Middle frontal gyrus (tissue), 1 donor: ENCODE measurements around the gene CNIH2.
A peak's percentile ranks its signal among the peaks of the same experiment; 100 is the strongest.
"Not testable (repeated sequence)": the region's sequence is repeated elsewhere in the genome, so short reads cannot be mapped to it uniquely, and the experiment has no call there.

ENCODE experiments used
- DNase-seq: peaks from one replicate; pipeline ENCODE4 v3.0.0-alpha.2; 2015; ENCODE audit warnings: low spot score; ENCODE audit errors: extremely low spot score

Gene CNIH2

DNA sequence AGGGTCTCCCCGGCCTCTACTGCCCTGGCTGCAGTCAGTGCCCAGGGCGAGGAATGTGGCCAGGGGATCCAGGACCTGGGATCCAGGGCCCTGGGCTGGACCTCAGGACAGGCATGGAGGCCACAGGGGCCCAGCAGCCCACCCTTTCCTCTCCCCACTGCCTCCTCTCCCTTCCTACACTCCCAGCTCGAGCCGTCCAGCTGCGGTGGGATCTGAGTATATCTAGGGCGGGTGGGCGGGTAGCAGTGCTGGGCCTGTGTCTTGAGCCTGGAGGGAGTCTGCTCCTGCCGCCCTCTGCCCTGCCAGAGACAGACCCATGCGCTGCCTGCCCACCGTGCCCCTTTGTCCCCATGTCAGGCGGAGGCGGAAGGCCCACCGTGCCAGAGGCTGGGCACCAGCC lies 1.4 kb upstream of the CNIH2 start:
- not testable (repeated sequence) for DNase-seq

DNA sequence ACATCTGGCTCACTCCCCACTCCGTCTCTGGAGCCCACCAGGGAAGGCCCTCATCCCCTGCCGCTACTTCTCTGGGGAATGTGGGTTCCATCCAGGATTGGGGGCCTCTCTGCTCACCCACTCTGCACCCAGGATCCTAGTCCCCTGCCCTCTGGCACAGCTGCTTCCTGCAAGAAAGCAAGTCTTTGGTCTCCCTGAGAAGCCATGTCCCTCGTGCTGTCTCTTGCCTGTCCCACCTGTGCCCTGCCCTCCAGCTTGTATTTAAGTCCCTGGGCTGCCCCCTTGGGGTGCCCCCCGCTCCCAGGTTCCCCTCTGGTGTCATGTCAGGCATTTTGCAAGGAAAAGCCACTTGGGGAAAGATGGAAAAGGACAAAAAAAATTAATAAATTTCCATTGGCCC lies 911 bp upstream of the CNIH2 start:
- not testable (repeated sequence) for DNase-seq

DNA sequence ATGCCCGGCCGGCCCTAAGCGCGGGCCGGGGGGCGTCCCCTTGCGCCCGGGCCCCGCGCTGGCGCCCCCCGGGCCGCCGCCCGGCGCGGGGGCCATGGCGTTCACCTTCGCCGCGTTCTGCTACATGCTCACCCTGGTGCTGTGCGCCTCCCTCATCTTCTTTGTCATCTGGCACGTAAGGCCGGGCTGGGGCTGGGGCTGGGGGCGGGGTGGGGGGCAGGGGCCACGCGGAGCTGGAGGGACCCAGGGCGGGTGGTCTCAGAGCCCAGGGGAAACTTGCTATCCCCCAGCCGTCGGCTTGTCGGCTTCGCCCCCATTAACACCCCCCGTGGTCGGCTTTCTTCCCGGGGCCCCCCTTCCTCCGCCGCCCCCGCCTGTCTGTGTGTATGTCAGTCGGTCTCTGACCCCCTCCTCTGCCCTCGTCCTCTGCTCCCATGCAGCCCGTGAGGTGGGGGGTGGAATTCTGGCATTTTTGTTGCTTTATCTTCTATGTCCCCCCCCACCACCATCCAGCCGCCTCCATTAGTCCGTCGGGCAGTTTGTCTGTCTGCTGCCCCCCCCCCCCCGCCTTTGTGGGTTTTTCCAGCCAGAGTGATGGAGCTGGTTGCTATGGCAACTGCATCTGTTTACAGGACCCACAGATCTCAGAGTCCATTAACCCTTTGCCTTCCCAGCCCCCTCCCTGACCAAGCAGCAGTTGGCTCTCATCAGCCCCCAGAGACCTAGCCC lies 552 bp downstream of the CNIH2 start:
- DNase-seq = no peak

DNA sequence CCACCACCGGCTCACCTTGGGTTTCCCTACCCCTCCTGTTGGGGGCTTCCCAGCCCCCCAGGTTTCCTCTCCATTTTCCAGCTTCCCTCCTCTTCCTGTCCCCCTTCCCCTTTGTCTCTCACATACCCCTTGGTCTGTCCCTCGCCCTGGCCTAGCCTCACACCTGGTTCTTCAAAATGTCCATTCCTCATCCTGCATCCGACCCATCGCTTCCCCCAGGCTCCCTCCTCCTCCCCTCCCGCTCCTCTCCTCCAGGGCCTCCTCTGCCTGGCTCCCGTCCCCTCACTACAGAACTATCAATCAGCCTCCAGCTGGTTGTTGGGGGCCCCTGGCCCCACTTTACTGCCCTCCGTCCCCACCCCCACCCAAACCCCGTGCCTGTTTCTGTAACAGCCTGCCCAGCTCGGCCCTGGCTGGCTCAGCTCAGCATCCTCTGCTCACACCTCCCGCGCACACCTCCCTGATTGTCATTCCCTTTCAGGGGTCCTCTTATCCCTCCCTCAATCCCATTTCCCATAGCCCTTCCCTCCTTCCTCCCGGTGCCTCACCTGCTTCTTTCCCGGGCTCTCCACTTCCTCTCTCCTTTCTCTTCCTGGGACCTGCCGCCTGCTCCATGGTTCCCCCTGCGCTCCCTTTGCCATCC lies 1.2 kb downstream of the CNIH2 start:
- no peak for DNase-seq

DNA sequence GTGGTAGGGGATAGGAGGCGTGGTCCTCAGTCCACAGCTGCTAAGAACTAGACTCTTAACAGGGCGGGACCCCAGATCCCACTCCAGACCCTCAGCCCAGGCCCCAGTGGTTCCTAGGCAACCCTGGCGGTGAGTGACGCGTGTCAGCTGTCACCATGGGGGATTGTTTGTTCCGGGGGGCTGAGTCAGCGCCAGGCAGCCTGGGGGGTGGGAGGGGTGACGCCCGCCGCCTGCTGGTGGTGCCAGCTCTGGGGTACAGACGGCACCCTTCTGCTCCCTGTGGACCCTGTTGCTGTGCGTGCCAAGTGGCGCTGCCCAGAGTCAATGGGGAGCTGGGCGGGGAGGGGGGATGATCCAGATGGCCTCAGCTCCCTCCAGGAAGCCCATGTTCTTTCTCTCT lies 2.5 kb downstream of the CNIH2 start:
- no peak for DNase-seq

DNA sequence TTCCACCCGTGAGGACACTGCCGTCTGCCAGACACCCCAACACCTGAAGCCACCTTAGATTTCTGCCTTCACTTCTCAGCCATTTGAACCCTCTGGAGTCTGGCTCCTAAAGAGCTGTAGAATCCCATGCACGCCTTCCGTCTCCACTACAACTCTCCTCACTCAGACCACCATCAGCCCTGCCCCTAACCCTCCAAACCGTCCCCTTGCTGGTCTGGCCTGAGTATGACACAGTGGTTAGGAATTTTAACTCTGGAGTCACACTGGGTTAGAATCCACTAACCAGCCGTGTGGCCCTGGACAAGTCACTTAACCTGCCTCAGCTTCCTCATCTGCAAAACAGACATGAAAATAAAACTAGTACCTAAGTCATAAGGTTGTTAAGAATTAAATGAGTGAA lies 3.0 kb downstream of the CNIH2 start:
- no peak for DNase-seq

DNA sequence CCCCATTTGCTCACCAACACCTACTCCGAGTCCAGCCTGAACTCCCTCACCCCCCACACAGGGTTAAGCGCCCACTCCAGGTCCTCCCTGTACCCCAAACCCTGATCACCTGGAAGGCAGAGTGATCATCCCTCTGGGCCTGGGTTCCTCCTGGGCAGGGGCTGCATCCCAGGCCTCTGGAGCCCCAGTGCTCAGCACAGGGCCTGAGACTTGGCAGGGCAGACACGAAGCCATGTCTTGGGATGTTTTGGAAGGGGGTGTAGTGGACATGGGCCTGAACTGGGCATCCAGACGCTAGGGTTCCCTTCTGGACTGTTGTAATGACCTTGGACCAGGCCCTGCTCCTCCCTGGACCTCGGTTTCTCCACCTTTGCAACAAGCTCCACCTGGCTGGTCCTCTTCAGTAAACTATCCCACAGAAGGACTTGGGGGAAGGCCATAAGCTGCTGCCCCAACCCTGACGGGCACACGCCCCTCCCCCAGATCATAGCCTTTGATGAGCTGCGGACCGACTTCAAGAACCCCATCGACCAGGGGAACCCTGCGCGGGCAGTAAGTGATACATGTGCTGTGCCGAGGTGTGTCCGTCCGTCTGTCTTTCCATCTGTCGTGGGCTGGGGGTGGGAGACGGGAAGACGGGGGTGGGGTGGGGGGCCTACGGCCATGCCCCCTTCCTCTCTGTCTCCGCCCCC lies 3.9 kb downstream of the CNIH2 start:
- DNase-seq = no peak

DNA sequence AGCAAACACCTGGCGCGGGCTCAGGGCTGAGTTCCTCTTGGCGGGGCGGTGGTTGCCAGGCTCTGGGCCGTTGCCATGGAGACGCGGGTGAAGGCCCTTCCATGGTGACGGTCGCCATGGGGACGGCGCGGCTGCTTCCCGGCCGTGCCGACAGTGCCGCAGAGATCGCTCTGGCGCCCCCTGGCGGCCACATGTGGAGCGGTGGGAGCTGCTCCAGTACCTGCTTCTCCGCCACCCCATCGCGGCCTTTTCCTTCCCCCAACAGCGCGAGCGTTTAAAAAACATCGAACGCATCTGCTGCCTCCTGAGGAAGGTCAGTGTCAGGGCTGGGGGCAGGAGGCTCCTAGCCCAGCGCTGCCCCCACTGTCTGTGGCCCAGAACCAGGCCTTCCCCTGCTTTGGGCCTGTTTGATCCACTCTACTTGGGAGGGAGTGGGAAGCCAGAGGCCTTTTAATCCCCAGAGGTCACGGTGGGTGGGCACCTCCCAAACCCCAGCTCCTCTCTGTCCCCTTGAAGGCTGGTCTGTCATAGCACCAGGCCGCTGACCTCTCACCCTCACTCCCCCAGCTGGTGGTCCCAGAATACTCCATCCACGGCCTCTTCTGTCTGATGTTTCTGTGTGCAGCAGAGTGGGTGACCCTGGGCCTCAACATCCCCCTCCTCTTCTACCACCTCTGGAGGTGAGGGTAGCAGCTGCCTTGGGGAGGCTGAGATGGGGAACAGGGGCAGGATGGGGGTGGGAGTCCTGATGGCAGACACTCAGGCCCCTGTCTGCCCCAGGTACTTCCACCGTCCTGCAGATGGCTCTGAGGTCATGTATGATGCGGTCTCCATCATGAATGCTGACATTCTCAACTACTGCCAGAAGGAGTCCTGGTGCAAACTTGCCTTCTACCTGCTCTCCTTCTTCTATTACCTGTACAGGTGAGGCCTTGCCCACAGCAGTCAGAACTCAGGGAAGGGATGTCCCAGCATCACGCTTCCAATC lies 4.8 kb downstream of the CNIH2 start:
- DNase-seq = peak; percentile 96

DNA sequence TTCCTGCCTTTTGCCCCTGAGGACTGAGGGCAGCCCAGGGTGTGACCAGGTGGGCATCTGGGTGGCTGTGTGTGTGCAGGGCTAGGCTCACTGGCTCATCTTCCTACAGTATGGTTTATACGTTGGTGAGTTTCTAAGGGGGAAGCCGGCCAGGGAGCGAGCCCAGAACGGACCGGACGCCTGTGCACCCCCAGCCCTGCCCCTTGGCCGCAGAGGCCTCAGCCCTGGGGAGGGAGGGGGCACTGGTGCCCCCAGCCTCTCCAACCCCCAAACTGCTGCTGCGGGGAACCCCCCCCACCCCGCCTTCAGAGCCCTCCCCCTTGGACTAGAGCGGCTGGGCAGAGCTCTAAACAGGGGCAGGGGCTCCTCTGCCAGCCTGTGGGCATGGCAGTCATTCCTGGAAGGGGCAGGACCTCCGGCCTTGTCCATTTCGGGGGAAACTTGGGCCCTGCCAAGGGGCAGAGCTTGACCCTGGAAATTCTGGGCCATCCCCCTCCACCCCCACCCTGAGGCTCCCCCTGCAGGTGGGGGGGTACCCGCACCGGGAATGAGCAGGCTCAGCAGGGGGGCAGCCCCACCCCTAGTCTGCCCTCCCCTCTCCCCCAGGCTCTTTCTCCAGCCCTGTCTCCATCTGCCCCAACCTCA lies 5.6 kb downstream of the CNIH2 start:
- no peak for DNase-seq

DNA sequence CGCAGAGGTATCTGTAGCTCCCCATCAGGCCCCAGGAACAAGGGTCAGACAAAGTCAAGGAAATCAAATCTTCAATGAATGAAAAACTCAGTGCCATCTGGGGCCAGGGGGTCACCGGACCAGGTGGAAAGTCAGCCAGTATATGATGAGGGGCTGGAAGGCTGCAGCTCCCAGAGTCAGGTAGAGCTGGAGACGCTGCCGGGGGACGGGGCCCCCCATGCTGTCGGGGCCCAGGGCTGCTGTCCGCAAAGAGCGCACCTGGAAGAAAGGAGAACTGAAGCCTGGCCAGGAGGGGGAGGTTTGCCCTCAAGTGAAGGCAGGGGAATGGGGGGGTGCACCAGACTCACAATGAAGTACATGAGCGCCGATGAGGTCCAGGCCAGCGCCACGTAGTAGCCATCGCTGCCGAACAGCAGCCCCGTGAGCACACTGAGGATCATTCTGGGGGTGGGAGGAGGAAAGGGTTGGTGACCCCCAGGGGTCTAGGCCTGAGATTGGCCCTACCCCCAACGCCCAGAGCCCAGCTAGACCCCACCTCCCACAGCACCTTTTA lies 6.6 kb downstream of the CNIH2 start:
- DNase-seq = no peak

DNA sequence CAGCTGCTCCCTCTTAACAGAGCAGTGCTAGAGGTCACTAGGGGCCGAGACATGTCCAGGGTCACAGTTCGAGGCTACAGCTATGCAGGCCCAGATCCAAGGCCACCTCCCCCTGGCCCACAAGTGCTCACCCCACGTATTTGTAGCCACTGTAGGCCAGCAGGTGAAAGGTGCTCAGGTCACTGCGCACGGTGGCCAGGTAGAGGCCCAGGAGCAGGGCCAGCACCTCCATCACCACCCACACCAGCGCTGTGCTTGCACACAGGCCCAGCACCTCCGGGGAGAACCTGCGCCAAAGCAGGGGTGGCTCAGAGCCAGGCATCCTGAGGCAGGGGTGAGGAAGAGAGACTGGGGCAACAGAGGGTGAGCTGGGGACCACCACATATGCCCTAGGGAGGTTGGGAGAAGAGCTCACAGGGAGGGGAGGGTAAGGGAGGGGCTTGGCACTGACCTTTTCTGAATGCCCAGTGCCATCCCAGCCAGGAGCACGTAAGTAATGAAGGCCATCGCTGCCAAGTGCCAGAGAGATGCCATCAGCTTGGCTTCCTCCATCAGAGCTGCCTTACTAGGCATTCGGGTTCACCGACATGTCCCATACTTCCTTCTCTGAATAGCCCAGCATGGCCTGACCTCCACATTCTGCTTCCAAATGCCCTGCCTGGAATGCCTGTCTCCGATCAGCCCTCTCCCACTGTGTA lies 7.4 kb downstream of the CNIH2 start:
- no peak for DNase-seq

DNA sequence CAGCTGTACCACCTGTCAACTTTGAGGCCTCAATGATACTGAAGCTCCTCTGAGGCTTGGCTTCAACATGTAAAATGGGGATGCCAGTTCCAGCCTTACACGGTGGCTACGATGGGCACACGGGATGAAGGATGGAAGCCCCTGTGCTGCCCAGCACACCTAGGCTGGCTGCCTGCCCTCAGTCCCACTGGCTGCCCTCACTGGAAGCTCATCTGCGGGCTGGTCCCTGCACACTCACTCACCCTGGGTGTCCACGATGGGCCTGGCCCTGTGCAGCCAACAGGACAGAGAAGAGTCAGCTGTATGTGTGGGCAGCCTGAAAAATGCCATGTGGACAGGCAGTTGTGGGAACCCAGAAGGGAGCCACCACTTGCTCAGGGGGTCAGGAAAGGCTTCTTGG lies 8.7 kb downstream of the CNIH2 start:
- no peak for DNase-seq

DNA sequence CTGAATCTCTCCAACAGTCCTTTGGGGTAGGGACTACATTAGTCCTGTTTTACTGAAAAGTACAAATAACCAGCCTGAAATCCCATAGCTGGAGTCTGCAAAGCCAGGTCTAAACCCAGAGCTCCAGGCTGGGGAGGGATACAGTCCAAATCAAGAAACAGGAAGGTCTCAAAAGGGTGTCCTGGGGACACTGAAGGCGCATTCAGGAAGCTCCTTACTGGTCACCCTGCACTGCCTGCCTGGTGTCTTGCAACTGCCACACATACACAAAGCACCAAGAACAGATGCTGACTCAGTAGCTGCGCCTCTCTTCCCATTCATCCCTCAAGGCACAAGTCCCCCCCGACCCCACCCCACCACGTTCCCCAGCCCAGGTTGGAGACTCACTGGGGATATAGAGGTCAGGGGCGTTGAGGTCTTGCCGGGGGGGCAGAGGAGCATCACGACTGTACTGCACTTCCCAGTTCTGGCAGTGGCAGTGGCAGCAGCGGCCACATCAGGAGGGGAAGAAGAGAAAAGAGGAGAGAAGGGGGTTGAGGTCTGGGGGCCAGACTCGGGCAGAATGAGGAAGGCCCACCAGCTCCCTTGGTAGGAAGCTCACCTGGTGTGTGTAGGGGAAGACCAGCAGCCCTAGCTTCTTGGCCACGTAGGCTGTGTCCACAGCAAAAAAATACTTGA lies 9.4 kb downstream of the CNIH2 start:
- no peak for DNase-seq

DNA sequence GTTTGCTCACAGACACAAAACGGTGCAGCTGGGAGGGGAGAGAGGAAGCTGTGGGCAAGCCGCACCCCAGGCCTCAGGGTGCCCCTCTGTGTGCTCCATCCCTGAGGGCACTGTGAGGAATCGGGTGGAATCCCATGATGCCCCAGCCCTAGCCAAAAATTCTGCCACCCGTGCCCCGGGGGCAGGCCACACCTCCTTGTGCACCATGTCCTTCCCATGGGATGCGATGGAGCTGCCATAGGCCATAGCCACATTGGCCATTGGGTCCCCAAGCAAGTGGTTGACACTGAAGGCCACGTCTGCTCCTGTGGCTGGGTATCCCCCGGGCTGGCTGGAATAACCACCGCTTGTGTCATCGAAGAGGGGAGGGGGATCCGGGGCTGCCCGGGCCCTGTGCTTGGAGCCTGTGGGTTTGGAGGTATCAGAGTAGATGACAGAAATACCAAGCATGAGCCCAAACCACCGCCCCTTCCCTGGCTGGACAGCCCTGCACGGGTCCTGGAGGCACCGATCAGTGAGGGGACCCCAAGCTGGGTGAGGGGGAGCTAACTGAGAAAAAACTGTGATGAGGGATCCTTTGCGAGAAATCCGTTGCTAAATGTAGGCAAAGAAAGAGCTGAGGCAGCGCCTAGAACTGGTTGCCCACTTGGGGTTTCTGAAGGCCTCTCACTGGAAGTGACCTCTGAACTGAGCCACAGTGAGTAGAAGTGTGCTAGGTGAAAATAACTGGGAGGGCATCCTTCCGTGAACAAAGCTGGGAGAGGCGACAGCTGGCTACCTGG lies 10.1 kb downstream of the CNIH2 start:
- no peak for DNase-seq

DNA sequence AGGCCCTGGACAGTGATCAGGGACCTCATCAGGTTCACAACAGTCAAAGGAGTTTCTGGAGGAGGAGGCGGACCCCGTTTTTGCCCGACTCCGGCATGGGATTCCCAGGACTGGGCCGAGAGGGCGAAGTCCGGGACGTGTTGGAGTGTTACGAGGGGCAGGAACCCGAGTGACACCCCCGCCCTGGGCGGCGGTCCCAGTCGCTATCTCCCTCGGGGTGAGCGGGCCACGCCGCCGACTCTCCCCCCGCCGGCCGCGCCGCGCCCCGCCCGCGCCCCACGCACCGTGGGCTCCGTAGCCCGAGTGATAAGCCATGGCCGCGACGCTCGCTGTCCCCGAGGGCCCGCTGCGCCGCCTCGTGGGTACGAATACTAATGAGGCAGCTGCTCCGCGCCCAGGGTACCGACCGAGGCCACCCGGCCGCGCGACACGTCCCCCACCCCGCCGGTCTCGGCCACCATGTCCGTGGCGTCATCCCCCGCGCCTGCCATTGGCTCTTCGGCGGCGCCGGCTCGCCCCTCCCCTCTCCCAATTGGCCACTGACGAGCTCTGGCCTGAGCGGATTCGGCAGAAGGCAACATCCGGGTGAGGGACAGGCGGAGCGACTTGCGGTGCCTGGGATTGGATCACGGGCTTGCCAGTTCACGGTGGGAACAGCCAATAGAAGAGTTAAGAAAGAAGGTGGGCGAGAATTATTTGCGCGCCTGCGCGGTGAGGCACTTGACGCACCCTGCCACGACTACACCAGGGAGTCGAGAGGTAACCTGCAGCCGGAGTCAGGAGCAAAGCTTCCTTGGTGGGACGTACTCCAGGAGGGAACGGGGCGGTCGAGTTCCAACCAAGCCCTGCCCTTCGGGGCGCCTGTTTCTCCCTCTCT lies 10.9 kb downstream of the CNIH2 start, which contains the start of gene YIF1A:
Gene YIF1A, minus strand, starts transcription at position 473 of the 877 bp plus-strand sequence. Its CDS starts 158 bp downstream, at position 315.
- DNase-seq = peak; percentile 95

DNA sequence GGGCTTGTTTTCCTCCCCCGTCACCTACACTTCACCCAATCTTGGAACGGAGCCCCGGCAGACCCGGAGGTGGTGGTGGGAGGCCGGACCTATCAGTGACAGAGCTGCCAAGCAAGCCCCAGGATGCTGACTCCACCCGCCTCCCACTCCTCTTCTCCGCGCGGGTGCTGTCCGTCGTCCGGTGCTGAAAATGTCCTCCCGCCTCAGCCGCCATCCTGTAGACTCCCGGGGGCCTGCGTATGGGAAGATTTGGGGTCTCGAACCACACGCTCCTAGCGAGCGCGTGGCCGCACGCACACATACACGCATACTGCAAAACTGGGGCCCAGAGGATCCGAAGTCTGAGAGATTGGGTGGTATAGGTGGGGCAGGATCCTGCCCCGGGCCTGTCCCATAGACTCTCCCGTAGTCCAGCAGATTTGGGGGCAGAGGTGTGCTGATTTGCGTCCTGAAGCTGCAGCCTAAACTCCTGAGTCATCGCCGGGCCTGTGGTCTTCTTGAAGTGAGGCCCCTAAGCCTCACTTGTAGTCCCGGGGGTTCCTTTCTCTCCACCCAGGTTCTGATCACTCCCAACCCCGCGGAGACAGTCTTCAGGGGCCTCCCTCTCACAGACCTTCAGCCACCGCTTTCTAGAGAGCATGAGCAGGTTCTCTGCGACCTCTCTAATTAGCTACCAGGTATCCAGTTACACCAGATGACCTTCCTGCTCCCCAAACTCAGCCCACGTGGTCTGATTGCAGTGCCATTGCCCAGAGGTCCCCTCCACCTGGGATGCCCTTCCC lies 11.8 kb downstream of the CNIH2 start:
- peak; percentile 24 for DNase-seq

DNA sequence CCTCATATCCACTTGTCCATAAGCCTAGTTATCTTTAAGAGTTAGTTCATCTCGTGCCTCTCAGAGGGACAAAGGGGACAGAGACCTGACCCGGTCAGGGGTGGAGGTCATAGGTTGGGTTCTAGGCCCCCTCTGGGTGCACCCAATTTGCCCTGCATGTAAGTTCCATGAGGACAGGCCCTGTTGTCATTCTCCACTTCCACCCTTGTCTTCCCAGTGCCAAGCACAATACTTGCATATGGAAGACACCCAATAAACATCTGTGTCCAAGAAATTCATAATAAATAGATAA lies 12.3 kb downstream of the CNIH2 start:
- DNase-seq = no peak
